Measurements from ENCODE around the gene PTPRT. TPM values are rescaled to one million over a fixed set of nuclear protein-coding genes. Genes with fewer than 3 reads are reported as not detected.

Gene PTPRT
- total RNA-seq, 1 experiment from 2014 or later: not detected

DNA sequence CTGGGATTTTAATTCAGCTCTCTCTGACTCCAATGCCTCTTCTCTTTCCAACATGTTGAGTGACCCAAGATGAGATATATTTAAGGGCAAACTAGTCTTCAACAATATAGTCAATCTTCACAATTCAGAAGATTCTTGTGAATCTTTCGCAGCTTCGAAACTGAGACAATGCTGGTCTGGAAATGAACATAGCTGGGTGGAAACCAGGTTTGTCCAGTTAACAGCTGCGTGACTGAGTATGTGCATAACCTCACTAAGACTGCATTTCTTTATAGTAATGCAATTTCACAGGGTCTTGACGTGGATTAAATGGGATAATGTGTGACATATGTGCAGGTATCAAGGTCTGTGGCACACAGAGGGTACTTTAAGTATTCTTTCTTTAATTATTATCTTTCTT, 18.9 kb downstream of the PTPRT start:
- H3K9ac ChIP-seq (ENCODE audit: low read length): no peak overlapping the region
- H3K9me2 ChIP-seq (ENCODE audit: insufficient read depth): no peaks in the 10 kb centered on the region
- H3K4me3 ChIP-seq (replicated peaks in 1 of 2; ENCODE audit: low read depth in 1 of 2, low read length in 2 of 2): no peak overlapping the region
- H4K20me1 ChIP-seq (ENCODE audit: insufficient read depth): no peaks in the 10 kb centered on the region
- no peak overlapping the region for H3K27ac ChIP-seq (ENCODE audit: low read depth, low read length)
- no peak for TF ChIP-seq YY1 (IDR thresholded peaks at IDR 0.05; ENCODE audit: extremely low read depth, insufficient replicate concordance, low read depth, low read length)
- TF ChIP-seq POLR2AphosphoS5 (IDR thresholded peaks at IDR 0.05; ENCODE audit: low read depth, low read length): no peak
- no peak for TF ChIP-seq JUND (IDR thresholded peaks at IDR 0.05)
- no peak for TF ChIP-seq ZFX (IDR thresholded peaks at IDR 0.05)
- TF ChIP-seq EGR1 (IDR thresholded peaks at IDR 0.05; ENCODE audit: low read depth): no peak
- TF ChIP-seq FOSL1 (IDR thresholded peaks at IDR 0.05; ENCODE audit: low read depth): no peak
- no peak for TF ChIP-seq POLR2A (IDR thresholded peaks at IDR 0.05; ENCODE audit: borderline replicate concordance, extremely low read depth, insufficient read depth, insufficient read length)
- no peak for TF ChIP-seq SRF (IDR thresholded peaks at IDR 0.05; ENCODE audit: low read depth)
- TF ChIP-seq CBX3 (IDR thresholded peaks at IDR 0.05; ENCODE audit: low read depth): no peak
- intact Hi-C loops (cut with micrococcal nuclease): no loop called here
- no peaks in the 10 kb centered on the region for H3K4me1 ChIP-seq (ENCODE audit: control insufficient read depth in 1 of 2, insufficient read depth in 2 of 2, low read length in 2 of 2)
- H3K79me2 ChIP-seq (ENCODE audit: insufficient read depth, low read length): no peaks in the 10 kb centered on the region
- peaks cover 12% of the 10 kb centered on the region for H3K27me3 ChIP-seq (ENCODE audit: insufficient read depth, low read length)
- BruUV-seq (replicated peaks): no TSS peak
- CTCF ChIA-PET: no interaction called here
- H3K9me3 ChIP-seq (ENCODE audit: control insufficient read depth in 1 of 2, insufficient read depth in 1 of 2, low read depth in 1 of 2, low read length in 2 of 2): no peaks in the 10 kb centered on the region
- DNase-seq (ENCODE audit: low read depth, low spot score) (no peak), ATAC-seq (no peak)
- H3K4me2 ChIP-seq (ENCODE audit: low read length): no peak overlapping the region
- RAD21 ChIA-PET (ENCODE audit: low non-redundant PET in 1 of 2, low total read pairs in 2 of 2, uncharacterized antibody in 2 of 2, unreplicated experiment in 2 of 2): no interaction called here
- POLR2A ChIA-PET: no interaction called here
- no peaks in the 10 kb centered on the region for H3K36me3 ChIP-seq (ENCODE audit: control insufficient read depth in 1 of 2, insufficient read depth in 2 of 2, low read length in 2 of 2)
- no peak overlapping the region for H2AFZ ChIP-seq (ENCODE audit: low read depth, low read length, poor library complexity, severe bottlenecking)

DNA sequence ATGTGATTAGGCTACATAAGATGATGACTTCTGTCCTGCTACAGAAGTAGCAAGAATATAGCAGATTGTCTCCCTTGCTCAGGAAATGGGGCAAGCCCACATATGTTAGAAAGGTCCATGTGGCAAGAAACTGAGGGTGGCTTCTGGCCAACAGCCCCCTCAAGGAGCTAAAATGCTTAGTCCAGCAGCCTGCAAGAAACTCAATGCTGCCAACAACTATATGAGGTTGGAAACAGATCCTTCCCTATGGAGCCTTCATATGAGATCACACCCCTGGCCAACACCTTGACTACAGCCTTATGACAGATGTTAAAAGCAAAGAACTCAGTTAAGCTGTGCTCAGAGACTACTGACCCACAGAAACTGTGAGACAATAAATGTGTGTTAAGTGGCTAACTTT, 22.1 kb downstream of the PTPRT start:
- Histone ChIP-seq H3K27me3 (ENCODE audit: insufficient read depth, low read length) (peaks cover 5% of the 10 kb centered on the region; the same call in 1 of the 2 replicates), H3K9me2 (ENCODE audit: insufficient read depth) (no peaks in the 10 kb centered on the region), H3K4me1 (ENCODE audit: control insufficient read depth in 1 of 2, insufficient read depth in 2 of 2, low read length in 2 of 2) (no peaks in the 10 kb centered on the region), H3K4me3 (replicated peaks in 1 of 2; ENCODE audit: low read depth in 1 of 2, low read length in 2 of 2) (no peak overlapping the region), H3K4me2 (ENCODE audit: low read length) (no peak overlapping the region), H3K9me3 (ENCODE audit: control insufficient read depth in 1 of 2, insufficient read depth in 1 of 2, low read depth in 1 of 2, low read length in 2 of 2) (no peaks in the 10 kb centered on the region), H3K27ac (ENCODE audit: low read depth, low read length) (no peak overlapping the region), H4K20me1 (ENCODE audit: insufficient read depth) (no peaks in the 10 kb centered on the region), H3K9ac (ENCODE audit: low read length) (no peak overlapping the region), H3K79me2 (ENCODE audit: insufficient read depth, low read length) (no peaks in the 10 kb centered on the region), H3K36me3 (ENCODE audit: control insufficient read depth in 1 of 2, insufficient read depth in 2 of 2, low read length in 2 of 2) (no peaks in the 10 kb centered on the region), H2AFZ (ENCODE audit: low read depth, low read length, poor library complexity, severe bottlenecking) (no peak overlapping the region)
- no peak for DNase-seq (ENCODE audit: low read depth, low spot score)
- intact Hi-C loops (cut with micrococcal nuclease): no loop called here
- BruUV-seq (replicated peaks): no TSS peak
- ChIA-PET POLR2A (no interaction called here), RAD21 (ENCODE audit: low non-redundant PET in 1 of 2, low total read pairs in 2 of 2, uncharacterized antibody in 2 of 2, unreplicated experiment in 2 of 2) (no interaction called here), CTCF (no interaction called here)
- no peak for ATAC-seq
- TF ChIP-seq, protein P1, sequence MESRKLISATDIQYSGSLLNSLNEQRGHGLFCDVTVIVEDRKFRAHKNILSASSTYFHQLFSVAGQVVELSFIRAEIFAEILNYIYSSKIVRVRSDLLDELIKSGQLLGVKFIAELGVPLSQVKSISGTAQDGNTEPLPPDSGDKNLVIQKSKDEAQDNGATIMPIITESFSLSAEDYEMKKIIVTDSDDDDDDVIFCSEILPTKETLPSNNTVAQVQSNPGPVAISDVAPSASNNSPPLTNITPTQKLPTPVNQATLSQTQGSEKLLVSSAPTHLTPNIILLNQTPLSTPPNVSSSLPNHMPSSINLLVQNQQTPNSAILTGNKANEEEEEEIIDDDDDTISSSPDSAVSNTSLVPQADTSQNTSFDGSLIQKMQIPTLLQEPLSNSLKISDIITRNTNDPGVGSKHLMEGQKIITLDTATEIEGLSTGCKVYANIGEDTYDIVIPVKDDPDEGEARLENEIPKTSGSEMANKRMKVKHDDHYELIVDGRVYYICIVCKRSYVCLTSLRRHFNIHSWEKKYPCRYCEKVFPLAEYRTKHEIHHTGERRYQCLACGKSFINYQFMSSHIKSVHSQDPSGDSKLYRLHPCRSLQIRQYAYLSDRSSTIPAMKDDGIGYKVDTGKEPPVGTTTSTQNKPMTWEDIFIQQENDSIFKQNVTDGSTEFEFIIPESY (IDR thresholded peaks at IDR 0.05; ENCODE audit: extremely low read depth, insufficient replicate concordance, low read length): no peak
- no peak for TF ChIP-seq EGR1 (IDR thresholded peaks at IDR 0.05; ENCODE audit: low read depth)
- no peak for TF ChIP-seq YY1 (IDR thresholded peaks at IDR 0.05; ENCODE audit: extremely low read depth, insufficient replicate concordance, low read depth, low read length)
- TF ChIP-seq, protein P2, sequence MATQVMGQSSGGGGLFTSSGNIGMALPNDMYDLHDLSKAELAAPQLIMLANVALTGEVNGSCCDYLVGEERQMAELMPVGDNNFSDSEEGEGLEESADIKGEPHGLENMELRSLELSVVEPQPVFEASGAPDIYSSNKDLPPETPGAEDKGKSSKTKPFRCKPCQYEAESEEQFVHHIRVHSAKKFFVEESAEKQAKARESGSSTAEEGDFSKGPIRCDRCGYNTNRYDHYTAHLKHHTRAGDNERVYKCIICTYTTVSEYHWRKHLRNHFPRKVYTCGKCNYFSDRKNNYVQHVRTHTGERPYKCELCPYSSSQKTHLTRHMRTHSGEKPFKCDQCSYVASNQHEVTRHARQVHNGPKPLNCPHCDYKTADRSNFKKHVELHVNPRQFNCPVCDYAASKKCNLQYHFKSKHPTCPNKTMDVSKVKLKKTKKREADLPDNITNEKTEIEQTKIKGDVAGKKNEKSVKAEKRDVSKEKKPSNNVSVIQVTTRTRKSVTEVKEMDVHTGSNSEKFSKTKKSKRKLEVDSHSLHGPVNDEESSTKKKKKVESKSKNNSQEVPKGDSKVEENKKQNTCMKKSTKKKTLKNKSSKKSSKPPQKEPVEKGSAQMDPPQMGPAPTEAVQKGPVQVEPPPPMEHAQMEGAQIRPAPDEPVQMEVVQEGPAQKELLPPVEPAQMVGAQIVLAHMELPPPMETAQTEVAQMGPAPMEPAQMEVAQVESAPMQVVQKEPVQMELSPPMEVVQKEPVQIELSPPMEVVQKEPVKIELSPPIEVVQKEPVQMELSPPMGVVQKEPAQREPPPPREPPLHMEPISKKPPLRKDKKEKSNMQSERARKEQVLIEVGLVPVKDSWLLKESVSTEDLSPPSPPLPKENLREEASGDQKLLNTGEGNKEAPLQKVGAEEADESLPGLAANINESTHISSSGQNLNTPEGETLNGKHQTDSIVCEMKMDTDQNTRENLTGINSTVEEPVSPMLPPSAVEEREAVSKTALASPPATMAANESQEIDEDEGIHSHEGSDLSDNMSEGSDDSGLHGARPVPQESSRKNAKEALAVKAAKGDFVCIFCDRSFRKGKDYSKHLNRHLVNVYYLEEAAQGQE (IDR thresholded peaks at IDR 0.05; ENCODE audit: low read depth): no peak
- no peak for TF ChIP-seq RAD21 (IDR thresholded peaks at IDR 0.05; ENCODE audit: low read depth)
- TF ChIP-seq ELF1 (IDR thresholded peaks at IDR 0.05; ENCODE audit: borderline replicate concordance, low read depth): no peak
- no peak for TF ChIP-seq POLR2A (IDR thresholded peaks at IDR 0.05; ENCODE audit: borderline replicate concordance, extremely low read depth, insufficient read depth, insufficient read length)
- TF ChIP-seq CTCF (IDR thresholded peaks at IDR 0.05 in 2 of 3, conservative IDR thresholded peaks at IDR 0.05 in 1 of 3; ENCODE audit: borderline replicate concordance in 1 of 3, insufficient read depth in 1 of 3, low read depth in 2 of 3, low read length in 2 of 3): no peak

All from HCT116 (cell line).